CD4-positive, alpha-beta memory T cell (primary cell): ENCODE measurements around the gene PES1. TPM values are rescaled to one million over a fixed set of nuclear protein-coding genes. Genes with fewer than 3 reads are reported as not detected.
A peak's percentile ranks its signal among the peaks of the same experiment; 100 is the strongest.
"Not testable (repeated sequence)": the region's sequence is repeated elsewhere in the genome, so short reads cannot be mapped to it uniquely, and the experiment has no call there.

ENCODE experiments used
- CTCF ChIA-PET: fragments of 350-600 bp; sonication (Branson Sonifier 250); formaldehyde crosslinking; loops from one replicate; lab custom pipeline; 2021; ENCODE audit warnings: inconsistent platforms; ENCODE audit not compliant: partially characterized antibody; lab: Charles Lee
- POLR2A ChIA-PET: fragments of 350-600 bp; sonication (Branson Sonifier 250); formaldehyde crosslinking; loops from one replicate; lab custom pipeline; 2021; ENCODE audit not compliant: partially characterized antibody; lab: Charles Lee
- DNase-seq, 5 donors: peaks; one replicate each; pipeline versions ENCODE4 v3.0.0 to v3.0.0-alpha.2; 2020 to 2022; ENCODE audit warnings: mixed read lengths in 1 of 5
- H3K27ac ChIP-seq: one replicate; pipeline ENCODE4 v1.7.0; 2013; ENCODE audit warnings: low read depth, low read length
- H3K27me3 ChIP-seq: 2 replicates; pipeline ENCODE4 v1.7.0; 2013; ENCODE audit warnings: mild to moderate bottlenecking, low read length, moderate library complexity; ENCODE audit not compliant: insufficient read depth
- H3K36me3 ChIP-seq: 2 replicates; pipeline ENCODE4 v1.7.0; 2013; ENCODE audit warnings: mild to moderate bottlenecking, low read length, moderate library complexity; ENCODE audit not compliant: insufficient read depth
- H3K4me1 ChIP-seq: 2 replicates; pipeline ENCODE4 v1.7.0; 2013; ENCODE audit warnings: mild to moderate bottlenecking, low read length, moderate library complexity; ENCODE audit not compliant: insufficient read depth
- H3K4me3 ChIP-seq, 2 donors: one replicate each; pipeline ENCODE4 v1.7.0; 2013; ENCODE audit warnings: low read length in 2 of 2, mild to moderate bottlenecking in 1 of 2
- H3K9me3 ChIP-seq, 2 donors: one replicate each; pipeline ENCODE4 v1.7.0; 2013; ENCODE audit warnings: low read length in 2 of 2, control low read depth in 1 of 2; ENCODE audit not compliant: control insufficient read depth in 1 of 2
- H3K27ac Mint-ChIP-seq, 7 donors: one replicate each; pipeline ENCODE4 v1.8.0; 2020 to 2021; ENCODE audit warnings: mixed read lengths in 7 of 7, mild to moderate bottlenecking in 6 of 7, inconsistent platforms in 3 of 7, moderate library complexity in 3 of 7
- H3K27me3 Mint-ChIP-seq, 2 donors: one replicate each; pipeline ENCODE4 v1.8.0; 2020 to 2021; ENCODE audit warnings: mixed read lengths in 2 of 2
- H3K36me3 Mint-ChIP-seq, 2 donors: one replicate each; pipeline ENCODE4 v1.8.0; 2020 to 2021; ENCODE audit warnings: mixed read lengths in 2 of 2, inconsistent platforms in 1 of 2, mild to moderate bottlenecking in 1 of 2
- H3K4me1 Mint-ChIP-seq, 4 donors: one replicate each; pipeline ENCODE4 v1.8.0; 2020 to 2021; ENCODE audit warnings: mixed read lengths in 4 of 4, mild to moderate bottlenecking in 1 of 4
- H3K4me3 Mint-ChIP-seq, 8 donors: one replicate each; pipeline ENCODE4 v1.8.0; 2020 to 2021; ENCODE audit warnings: mixed read lengths in 8 of 8, mild to moderate bottlenecking in 7 of 8, moderate library complexity in 6 of 8, inconsistent platforms in 3 of 8
- H3K9me3 Mint-ChIP-seq, 8 donors: one replicate each; pipeline ENCODE4 v1.8.0; 2020 to 2021; ENCODE audit warnings: mixed read lengths in 8 of 8, mild to moderate bottlenecking in 5 of 8, inconsistent platforms in 3 of 8, moderate library complexity in 1 of 8
- intact Hi-C: fragments of 100-400 bp; cut with micrococcal nuclease; formaldehyde crosslinking; loops from one replicate; pipeline ENCODE4 v1.15.1; 2023
- polyA plus RNA-seq, 2 donors: library from polyadenylated mRNA; unstranded; fragments of 300-500 nt; fragmentation: Illumina TruSeq; gene quantifications; one replicate each; pipeline ENCODE4 v1.2.3, GENCODE V29; 2021
- total RNA-seq, 2 experiments: library from RNA; stranded (reverse); gene quantifications; one replicate each; pipeline ENCODE4 v1.2.3, GENCODE V29; 2021

Gene PES1
- total and polyA plus RNA-seq, 4 experiments from 2014 or later: 41.3 to 51.6 (median 49.4) TPM

DNA sequence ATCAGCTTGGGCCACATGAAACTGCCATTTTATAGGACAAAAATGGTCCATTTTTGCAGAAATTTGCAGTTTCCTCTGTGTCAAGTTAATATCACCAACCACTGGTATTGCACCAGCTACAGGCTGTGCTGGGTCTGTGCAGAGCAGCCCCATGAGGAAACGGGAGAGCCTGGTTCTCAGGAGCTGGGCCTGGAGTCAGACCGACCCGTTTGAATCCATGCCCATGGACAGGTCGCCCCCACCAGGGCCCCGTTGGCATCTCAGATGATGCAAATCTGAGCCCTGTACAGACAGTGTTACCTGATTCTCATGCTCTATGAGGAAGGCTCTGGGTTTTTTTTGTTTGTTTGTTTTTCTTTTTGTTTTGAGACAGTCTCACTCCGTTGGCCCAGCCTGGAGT lies 35.3 kb downstream of the PES1 start:
- H3K4me3 ChIP-seq: no peak overlapping the region
- H3K27ac Mint-ChIP-seq: no peak overlapping the region
- DNase-seq: no peak
- H3K36me3 ChIP-seq: no peaks in the 10 kb centered on the region
- H3K27ac ChIP-seq: no peak overlapping the region
- H3K9me3 Mint-ChIP-seq: no peaks in the 10 kb centered on the region
- H3K27me3 ChIP-seq: no peaks in the 10 kb centered on the region
- H3K4me1 Mint-ChIP-seq: no peaks in the 10 kb centered on the region
- H3K4me3 Mint-ChIP-seq: no peak overlapping the region
- ChIA-PET CTCF (no interaction called here), POLR2A (no interaction called here)
- H3K27me3 Mint-ChIP-seq: no peaks in the 10 kb centered on the region
- no peaks in the 10 kb centered on the region for H3K4me1 ChIP-seq
- H3K36me3 Mint-ChIP-seq: no peaks in the 10 kb centered on the region
- H3K9me3 ChIP-seq: no peaks in the 10 kb centered on the region
- intact Hi-C loops: no loop called here

- no peaks in the 10 kb centered on the region for H3K9me3 ChIP-seq
- no peaks in the 10 kb centered on the region for H3K36me3 Mint-ChIP-seq
- no peaks in the 10 kb centered on the region for H3K4me1 Mint-ChIP-seq
- no peaks in the 10 kb centered on the region for H3K9me3 Mint-ChIP-seq
- no peak overlapping the region for H3K4me3 ChIP-seq
- H3K36me3 ChIP-seq: no peaks in the 10 kb centered on the region
- H3K4me1 ChIP-seq: no peaks in the 10 kb centered on the region
- intact Hi-C loops: no loop called here
- H3K27me3 Mint-ChIP-seq: no peaks in the 10 kb centered on the region
- H3K27ac Mint-ChIP-seq: no peak overlapping the region
- H3K4me3 Mint-ChIP-seq: no peak overlapping the region
- H3K27ac ChIP-seq: no peak overlapping the region
- ChIA-PET CTCF (no interaction called here), POLR2A (no interaction called here)
- no peaks in the 10 kb centered on the region for H3K27me3 ChIP-seq
- no peak for DNase-seq
Observed at GRCh38 chr22:30555282-30556210, 36.2 kb downstream of the PES1 start.

GRCh38 chr22:30553971-30554370 lies 37.7 kb downstream of the PES1 start:
- Histone ChIP-seq H3K27ac (no peak overlapping the region), H3K9me3 (no peaks in the 10 kb centered on the region), H3K4me1 (no peaks in the 10 kb centered on the region), H3K4me3 (no peak overlapping the region), H3K27me3 (no peaks in the 10 kb centered on the region), H3K36me3 (no peaks in the 10 kb centered on the region)
- POLR2A ChIA-PET: no interaction called here
- H3K9me3 Mint-ChIP-seq: no peaks in the 10 kb centered on the region
- DNase-seq: no peak
- no peaks in the 10 kb centered on the region for H3K36me3 Mint-ChIP-seq
- H3K27ac Mint-ChIP-seq: peak overlapping the region in 1 of 7 donors; percentile 62
- CTCF ChIA-PET: no interaction called here
- H3K4me3 Mint-ChIP-seq: no peak overlapping the region
- H3K27me3 Mint-ChIP-seq: peaks cover 2% of the 10 kb centered on the region in 2 donors
- intact Hi-C loops: no loop called here
- H3K4me1 Mint-ChIP-seq: no peaks in the 10 kb centered on the region

DNA sequence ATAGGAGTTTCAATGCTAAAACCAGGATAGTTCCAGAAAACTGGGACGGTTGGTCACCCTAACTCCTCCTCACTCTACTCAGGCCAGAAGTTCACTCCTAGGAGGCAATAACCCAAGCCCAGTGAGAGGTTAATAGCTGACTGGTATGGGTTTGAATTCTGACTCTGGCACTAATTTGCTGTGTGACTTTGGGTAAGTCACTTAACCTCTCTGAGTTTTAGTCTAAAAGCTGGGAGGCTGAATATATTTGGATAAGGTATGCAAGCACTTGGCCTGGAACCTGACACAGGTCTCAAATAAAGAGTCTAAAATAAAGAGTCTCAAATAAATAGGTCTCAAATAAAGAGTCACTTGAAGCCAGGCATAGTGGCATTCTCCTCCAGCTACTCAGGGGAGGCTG lies 39.0 kb downstream of the PES1 start:
- Histone ChIP-seq H3K4me3 (no peak overlapping the region), H3K27ac (no peak overlapping the region), H3K36me3 (no peaks in the 10 kb centered on the region), H3K27me3 (no peaks in the 10 kb centered on the region), H3K4me1 (no peaks in the 10 kb centered on the region), H3K9me3 (no peaks in the 10 kb centered on the region)
- H3K4me3 Mint-ChIP-seq: no peak overlapping the region
- DNase-seq: no peak
- intact Hi-C loops: no loop called here
- no peaks in the 10 kb centered on the region for H3K9me3 Mint-ChIP-seq
- H3K36me3 Mint-ChIP-seq: no peaks in the 10 kb centered on the region
- H3K4me1 Mint-ChIP-seq: no peaks in the 10 kb centered on the region
- CTCF ChIA-PET: no interaction called here
- H3K27ac Mint-ChIP-seq: no peak overlapping the region
- POLR2A ChIA-PET: no interaction called here
- H3K27me3 Mint-ChIP-seq: peaks cover 3 to 6% of the 10 kb centered on the region in 2 donors

DNA sequence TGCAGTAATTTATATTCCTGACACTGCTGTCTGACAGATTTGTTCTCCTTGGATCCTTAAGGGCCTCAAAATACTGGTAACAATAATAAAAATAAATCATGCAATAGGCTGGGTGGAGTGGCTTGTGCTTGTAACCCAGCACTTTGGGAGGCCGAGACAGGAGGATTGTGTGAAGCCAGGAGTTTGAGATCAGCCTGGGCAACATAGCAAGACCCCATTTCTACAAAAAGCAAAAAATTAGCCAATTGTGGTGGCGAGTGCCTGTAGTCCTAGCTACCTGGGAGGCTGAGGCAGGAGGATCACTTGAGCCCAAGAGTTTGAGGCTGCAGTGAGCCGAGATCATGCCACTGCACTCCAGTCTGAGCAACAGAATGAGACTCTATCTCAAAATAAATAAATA lies 39.9 kb downstream of the PES1 start:
- H3K36me3 Mint-ChIP-seq, H3K4me3 Mint-ChIP-seq, H3K27ac Mint-ChIP-seq, H3K4me3 ChIP-seq, H3K9me3 ChIP-seq, H3K27me3 Mint-ChIP-seq, H3K27me3 ChIP-seq, POLR2A ChIA-PET, H3K9me3 Mint-ChIP-seq, CTCF ChIA-PET, H3K4me1 Mint-ChIP-seq, intact Hi-C loops, H3K36me3 ChIP-seq, DNase-seq, H3K27ac ChIP-seq, H3K4me1 ChIP-seq: not testable (repeated sequence)

DNA sequence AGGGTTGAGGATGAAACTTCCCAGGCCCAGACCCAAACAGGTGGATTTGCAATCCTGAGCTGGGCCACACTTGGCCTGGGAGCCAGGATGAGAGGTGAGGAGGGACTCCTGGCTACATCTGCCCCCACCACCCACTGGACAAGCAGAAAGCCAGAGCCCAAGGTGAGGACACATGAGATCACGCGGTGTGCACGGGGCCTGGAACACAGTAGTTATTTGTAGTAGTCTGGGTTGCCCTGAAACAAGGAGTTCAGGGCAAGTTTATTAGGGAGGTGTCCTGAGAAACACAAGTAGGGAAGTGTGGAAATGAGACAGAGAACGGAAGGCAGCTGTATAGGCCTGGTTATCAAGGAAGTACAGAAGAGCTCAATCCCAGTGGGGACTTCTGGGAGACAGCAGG lies 44.5 kb downstream of the PES1 start:
- H3K27ac ChIP-seq: no peak overlapping the region
- no peak for DNase-seq
- no peaks in the 10 kb centered on the region for H3K9me3 ChIP-seq
- H3K36me3 ChIP-seq: no peaks in the 10 kb centered on the region
- intact Hi-C loops: no loop called here
- no peaks in the 10 kb centered on the region for H3K4me1 ChIP-seq
- H3K27me3 ChIP-seq: peaks cover 7% of the 10 kb centered on the region
- no peak overlapping the region for H3K4me3 Mint-ChIP-seq
- no peaks in the 10 kb centered on the region for H3K36me3 Mint-ChIP-seq
- H3K27ac Mint-ChIP-seq: peak overlapping the region in 1 of 7 donors; percentile 36
- peaks cover 0 to 4% (median 2%) of the 10 kb centered on the region in 4 donors for H3K4me1 Mint-ChIP-seq
- ChIA-PET CTCF (no interaction called here), POLR2A (no interaction called here)
- H3K4me3 ChIP-seq: no peak overlapping the region
- peaks cover 22 to 28% of the 10 kb centered on the region in 2 donors for H3K27me3 Mint-ChIP-seq
- H3K9me3 Mint-ChIP-seq: no peaks in the 10 kb centered on the region

DNA sequence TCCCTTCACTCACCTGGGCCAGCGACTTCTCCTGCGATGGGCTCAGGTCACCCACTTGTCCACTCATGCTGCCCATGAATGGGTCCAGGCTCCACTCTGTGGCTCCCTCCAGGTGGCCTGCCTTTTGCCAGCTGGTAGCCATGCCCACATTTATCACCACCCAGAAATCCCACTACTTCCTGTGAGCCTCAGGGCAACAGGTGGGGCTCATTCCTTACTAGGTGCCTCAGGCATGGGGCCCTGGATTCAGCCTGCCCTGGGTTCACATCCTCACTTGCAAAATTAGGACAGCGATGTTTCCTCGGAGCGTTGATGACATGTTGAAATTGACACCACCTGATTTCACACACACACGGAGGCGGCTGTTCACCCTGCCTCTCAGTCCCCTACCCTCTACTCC lies 45.1 kb downstream of the PES1 start, which contains the start of gene SEC14L6:
Gene SEC14L6, minus strand, starts transcription at position 126 of the 400 bp plus-strand sequence. Its CDS starts 59 bp downstream, at position 67.
- H3K4me1 Mint-ChIP-seq: peaks cover 0 to 4% (median 2%) of the 10 kb centered on the region in 4 donors
- no peaks in the 10 kb centered on the region for H3K9me3 Mint-ChIP-seq
- H3K9me3 ChIP-seq: no peaks in the 10 kb centered on the region
- H3K4me3 ChIP-seq: no peak within 1 kb of the TSS
- no peaks in the 10 kb centered on the region for H3K4me1 ChIP-seq
- H3K27me3 ChIP-seq: peaks cover 7% of the 10 kb centered on the region
- peaks cover 23 to 29% of the 10 kb centered on the region in 2 donors for H3K27me3 Mint-ChIP-seq
- H3K27ac ChIP-seq: no peak within 1 kb of the TSS
- POLR2A ChIA-PET: no interaction called here
- H3K27ac Mint-ChIP-seq: peak within 1 kb of the TSS in 1 of 7 donors; percentile 36
- DNase-seq: no peak
- intact Hi-C loops: no loop called here
- CTCF ChIA-PET: no interaction called here
- H3K4me3 Mint-ChIP-seq: no peak within 1 kb of the TSS
- no peaks in the 10 kb centered on the region for H3K36me3 Mint-ChIP-seq
- no peaks in the 10 kb centered on the region for H3K36me3 ChIP-seq
